ENCODE results near the gene COG1. TPM values are rescaled to one million over a fixed set of nuclear protein-coding genes. Genes with fewer than 3 reads are reported as not detected.

COG1 gene
- total and polyA plus RNA-seq, 2 of the 8 experiments (the other 6 are each of a cell fraction or from before 2014, with no cell fraction given) = 11.0 to 19.5 TPM

GRCh38 chr17:73251871-73252270 lies 59.0 kb downstream of the COG1 start:
- Histone ChIP-seq H4K5ac (ENCODE audit: insufficient read length, low read depth, low read length) (no peak overlapping the region), H4K20me1 (replicated peaks in 1 of 2; ENCODE audit: control insufficient read depth in 1 of 2, insufficient read depth in 2 of 2, low read length in 2 of 2) (no peaks in the 10 kb centered on the region), H3K14ac (ENCODE audit: insufficient read length) (no peak overlapping the region), H2BK15ac (ENCODE audit: low read length) (no peak overlapping the region), H3K4me2 (ENCODE audit: insufficient read depth in 1 of 2, low read depth in 2 of 2, low read length in 2 of 2) (no peak overlapping the region), H3K18ac (ENCODE audit: extremely low read depth, low read length) (no peak overlapping the region), H3K79me1 (ENCODE audit: low read depth, low read length) (no peaks in the 10 kb centered on the region), H2BK12ac (ENCODE audit: low read depth, low read length) (no peak overlapping the region), H2AFZ (ENCODE audit: low read length) (no peak overlapping the region), H3K9me3 (ENCODE audit: insufficient read depth in 2 of 2, low read depth in 1 of 2, low read length in 1 of 2) (no peaks in the 10 kb centered on the region), H3K56ac (replicated peaks; ENCODE audit: insufficient read length, low read depth, low read length) (no peak overlapping the region), H3K36me3 (ENCODE audit: control insufficient read depth in 2 of 4, insufficient read depth in 4 of 4, low read length in 3 of 4) (peaks cover 0 to 6% (median under 1%) of the 10 kb centered on the region in 4 experiments; a peak in 6 of 8 replicates), H3K23me2 (ENCODE audit: low read depth, low read length) (no peaks in the 10 kb centered on the region), H3K9ac (replicated peaks in 1 of 4; ENCODE audit: extremely low read depth in 1 of 4, low read depth in 3 of 4, low read length in 3 of 4) (no peak overlapping the region; a peak in 1 of 7 replicates), H3K23ac (ENCODE audit: insufficient read length) (no peak overlapping the region), H2AK5ac (ENCODE audit: low read depth, low read length) (no peak overlapping the region), H2BK120ac (replicated peaks; ENCODE audit: low read depth, low read length) (no peak overlapping the region), H3K4ac (replicated peaks; ENCODE audit: insufficient read length, low read depth, low read length) (no peak overlapping the region), H3K27me3 (replicated peaks in 1 of 4; ENCODE audit: control insufficient read depth in 3 of 4, extremely low read depth in 1 of 4, insufficient read depth in 3 of 4, low read length in 3 of 4) (no peaks in the 10 kb centered on the region), H3K4me3 (ENCODE audit: extremely low read depth in 1 of 4, insufficient read depth in 2 of 4, low read depth in 3 of 4, low read length in 4 of 4) (no peak overlapping the region), H4K8ac (ENCODE audit: extremely low read depth, insufficient read depth, low read length) (no peak overlapping the region; the same call in 1 of the 2 replicates), H3K4me1 (replicated peaks in 1 of 4; ENCODE audit: control insufficient read depth in 3 of 4, insufficient read depth in 4 of 4, low read length in 3 of 4) (peaks cover 0 to 8% (median 4%) of the 10 kb centered on the region in 4 experiments; a peak in 3 of 7 replicates), H2BK20ac (ENCODE audit: low read length) (no peak overlapping the region), H4K91ac (replicated peaks; ENCODE audit: insufficient read length, low read length) (peak overlapping the region; percentile 10), H3K79me2 (ENCODE audit: control insufficient read depth in 1 of 2, insufficient read depth in 2 of 2, low read length in 2 of 2) (no peaks in the 10 kb centered on the region), H2BK5ac (ENCODE audit: low read depth, low read length) (no peak overlapping the region), H3K27ac (ENCODE audit: low read depth, low read length) (no peak overlapping the region)
- TF ChIP-seq EP300 (IDR thresholded peaks at IDR 0.05; ENCODE audit: borderline replicate concordance in 1 of 2, low read depth in 2 of 2, low read length in 2 of 2) (no peak), POLR2A (IDR thresholded peaks at IDR 0.05; ENCODE audit: control extremely low read depth in 1 of 2, low read depth in 2 of 2, low read length in 2 of 2) (no peak), SP1 (IDR thresholded peaks at IDR 0.05; ENCODE audit: low read depth, low read length) (no peak), USF2 (IDR thresholded peaks at IDR 0.05; ENCODE audit: low read length) (no peak), PHF8 (conservative IDR thresholded peaks at IDR 0.05; ENCODE audit: low read depth, low read length) (no peak), RNF2 (IDR thresholded peaks at IDR 0.05; ENCODE audit: borderline replicate concordance, low read depth, low read length, missing control alignments, poor library complexity, severe bottlenecking) (no peak), KDM1A (IDR thresholded peaks at IDR 0.05; ENCODE audit: borderline replicate concordance, low read length) (no peak)
- DNase-seq (ENCODE audit: low read depth in 1 of 2, low spot score in 2 of 2) (no peak), FAIRE-seq (no peak)
- CTCF ChIA-PET (ENCODE audit: partially characterized antibody) = interaction anchor here (1.4 to 19.7 kb wide), 5 partner anchors 7 to 115 kb away, joined by 3 to 439 read pairs (median 35); partner anchors contain the start of gene CPSF4L
- 92% methylated on average over 5 of the region's 8 CpGs; no CpG with 5 or more reads in 1 of the 2 experiments for WGBS, 2 experiments (ENCODE audit: extremely low coverage in 1 of 2, insufficient coverage in 1 of 2, insufficient read length in 1 of 2, insufficient replicate concordance in 2 of 2, low coverage in 1 of 2, low lambda C conversion rate in 2 of 2, missing lambda C conversion rate in 1 of 2)
- POLR2A ChIA-PET (ENCODE audit: partially characterized antibody) = interaction anchor here (0.9 to 1.6 kb wide), 3 partner anchors 9 to 28 kb away, joined by 3 read pairs; no protein-coding TSS in a partner anchor
